A549 (cell line): ENCODE measurements around the gene RNU1-1. TPM values are rescaled to one million over a fixed set of nuclear protein-coding genes. Genes with fewer than 3 reads are reported as not detected.
"Not testable (repeated sequence)": the region's sequence is repeated elsewhere in the genome, so short reads cannot be mapped to it uniquely, and the experiment has no call there.

ENCODE experiments used
- ATAC-seq, 2 experiments: fragments of 200-7000 bp in 1 of 2; fragments of >200 bp in 1 of 2; cut with Nextera tagmentation in 1 of 2; cut with Tn5 transposase in 1 of 2; 3 replicates each; pipeline versions ENCODE4 v1.8.0 to v1.9.1; 2018 to 2020; ENCODE audit warnings: mild to moderate bottlenecking in 1 of 2, moderate library complexity in 1 of 2
- CTCF ChIA-PET: fragments of 300-600 bp; sonication (Branson Sonifier 250); formaldehyde crosslinking; extraction: SDS; loops from one replicate; lab custom pipeline; 2021; ENCODE audit warnings: antibody characterized with exemption, inconsistent platforms; lab: Yijun Ruan, JAX
- POLR2A ChIA-PET: fragments of 350-600 bp; formaldehyde crosslinking; extraction: SDS; loops from one replicate; lab custom pipeline; 2021; ENCODE audit warnings: antibody characterized with exemption, inconsistent platforms; lab: Yijun Ruan, JAX
- DNase-seq, 2 experiments: peaks; one replicate each; pipeline versions ENCODE4 v3.0.0 to v3.0.0-alpha.2; 2011 to 2016; ENCODE audit warnings: low read depth in 1 of 2, low spot score in 1 of 2
- FAIRE-seq: peaks from 2 replicates; lab custom pipeline; 2011; peaks lifted over from hg19 to GRCh38; lab: Jason Lieb, UNC
- H3K27ac ChIP-seq, 2 experiments: fragments of >200 bp; sonication (Bioruptor Twin); formaldehyde crosslinking; 3 replicates each; pipeline ENCODE4 v1.5.1; 2016 to 2017
- H3K4me1 ChIP-seq: fragments of >200 bp; sonication (Bioruptor Twin); formaldehyde crosslinking; 3 replicates; pipeline ENCODE4 v1.6.1; 2016
- H3K4me2 ChIP-seq: fragments of >200 bp; sonication (Bioruptor Twin); formaldehyde crosslinking; 3 replicates; pipeline ENCODE4 v1.6.1; 2016
- H3K4me3 ChIP-seq: fragments of >200 bp; sonication (Bioruptor Twin); formaldehyde crosslinking; 3 replicates; pipeline ENCODE4 v1.5.1; 2016
- H3K9me3 ChIP-seq: fragments of >200 bp; sonication (Bioruptor Twin); formaldehyde crosslinking; 3 replicates; pipeline ENCODE4 v1.6.1; 2016
- CBX2 ChIP-seq: fragments of 200-600 bp; sonication (generic); IDR thresholded peaks from 2 replicates; pipeline ENCODE4 v1.6.1; 2016; ENCODE audit warnings: low read depth, mild to moderate bottlenecking, borderline replicate concordance
- CHD2 ChIP-seq: fragments of 150-350 bp; IDR thresholded peaks from 2 replicates; pipeline ENCODE4 v1.6.1; 2014; ENCODE audit warnings: low read length; ENCODE audit not compliant: partially characterized antibody
- CHD4 ChIP-seq: fragments of 200-600 bp; sonication (generic); IDR thresholded peaks from 2 replicates; pipeline ENCODE4 v1.6.1; 2016; ENCODE audit warnings: antibody characterized with exemption, mild to moderate bottlenecking, borderline replicate concordance
- EHF ChIP-seq: fragments of 250-450 bp; sonication (Bioruptor Pico); IDR thresholded peaks from 2 replicates; pipeline ENCODE4 v1.5.0; 2020; ENCODE audit warnings: mild to moderate bottlenecking
- EHMT2 ChIP-seq: fragments of 200-600 bp; sonication (generic); IDR thresholded peaks from 2 replicates; pipeline ENCODE4 v1.6.1; 2016; ENCODE audit warnings: antibody characterized with exemption, low read depth, mild to moderate bottlenecking, moderate library complexity
- EP300 ChIP-seq, 2 experiments: fragments of >200 bp; sonication (Bioruptor Twin); formaldehyde crosslinking; IDR thresholded peaks; 2 replicates in 1 of 2; 3 replicates in 1 of 2; pipeline ENCODE4 v1.6.1; 2016 to 2017
- FOSB ChIP-seq: fragments of 250-450 bp; sonication (Bioruptor Pico); IDR thresholded peaks from 2 replicates; pipeline ENCODE4 v1.5.0; 2020; ENCODE audit warnings: mild to moderate bottlenecking, moderate library complexity
- FOXS1 ChIP-seq: fragments of 250-450 bp; sonication (Bioruptor Pico); IDR thresholded peaks from 2 replicates; pipeline ENCODE4 v1.5.0; 2020; ENCODE audit warnings: mild to moderate bottlenecking, moderate library complexity
- HDAC2 ChIP-seq: fragments of 200-600 bp; sonication (generic); IDR thresholded peaks from 2 replicates; pipeline ENCODE4 v1.6.1; 2016
- HOXB5 ChIP-seq: fragments of 250-450 bp; sonication (Bioruptor Pico); IDR thresholded peaks from 2 replicates; pipeline ENCODE4 v1.5.0; 2020; ENCODE audit warnings: mild to moderate bottlenecking, moderate library complexity
- JUNB ChIP-seq: fragments of >200 bp; sonication (Bioruptor Twin); formaldehyde crosslinking; IDR thresholded peaks from 2 replicates; pipeline ENCODE4 v1.6.1; 2016
- KDM1A ChIP-seq: fragments of 200-600 bp; sonication (generic); IDR thresholded peaks from 2 replicates; pipeline ENCODE4 v1.6.1; 2016; ENCODE audit warnings: low read depth, mild to moderate bottlenecking
- KDM5A ChIP-seq: fragments of 200-600 bp; sonication (generic); IDR thresholded peaks from 2 replicates; pipeline ENCODE4 v1.6.1; 2016; ENCODE audit warnings: antibody characterized with exemption, mild to moderate bottlenecking
- PHF8 ChIP-seq: fragments of 200-600 bp; sonication (generic); IDR thresholded peaks from 2 replicates; pipeline ENCODE4 v1.6.1; 2016; ENCODE audit warnings: low read depth, mild to moderate bottlenecking, antibody characterized with exemption, moderate library complexity, borderline replicate concordance
- POLR2A ChIP-seq: IDR thresholded peaks from 2 replicates; pipeline ENCODE4 v1.6.1; 2012; ENCODE audit warnings: mild to moderate bottlenecking, low read length
- RARB ChIP-seq: fragments of 250-450 bp; sonication (Bioruptor Pico); IDR thresholded peaks from 2 replicates; pipeline ENCODE4 v1.8.0; 2021; ENCODE audit warnings: mild to moderate bottlenecking, moderate library complexity
- SMC3 ChIP-seq: fragments of >200 bp; sonication (Bioruptor Twin); formaldehyde crosslinking; IDR thresholded peaks from 3 replicates; pipeline ENCODE4 v1.6.1; 2018; ENCODE audit warnings: inconsistent platforms
- TP53 ChIP-seq: fragments of 250-450 bp; sonication (Bioruptor Pico); IDR thresholded peaks from 2 replicates; pipeline ENCODE4 v1.5.0; 2021; ENCODE audit warnings: mild to moderate bottlenecking, moderate library complexity
- ZFP36 ChIP-seq: fragments of 450-650 bp; IDR thresholded peaks from 2 replicates; pipeline ENCODE4 v1.6.1; 2014; ENCODE audit warnings: borderline replicate concordance; ENCODE audit not compliant: partially characterized antibody
- WGBS: methylation state at CpG from one replicate; pipeline ENCODE4 v1.1.6; 2017; ENCODE audit errors: missing lambda C conversion rate; 5-methylcytosine and 5-hydroxymethylcytosine counted together
- polyA plus RNA-seq, 4 experiments: library from polyadenylated mRNA; depleted of rRNA in 3 of 4; stranded (reverse); fragments of >200 nt; fragmentation: RNase III in 1 of 4; extraction: RNeasy Plus Mini Kit Qiagen cat#74134 plus additional on column Dnase treatment in 1 of 4; gene quantifications; 2 replicates in 3 of 4; 3 replicates in 1 of 4; pipeline ENCODE4 v1.2.3, GENCODE V29; 2011 to 2017
- TF ChIP-seq, protein P1 (sequence below): fragments of 200-600 bp; sonication (generic); IDR thresholded peaks from 2 replicates; pipeline ENCODE4 v1.6.1; 2016; ENCODE audit warnings: antibody characterized with exemption, mild to moderate bottlenecking, moderate library complexity
- TF ChIP-seq, protein P2 (sequence below): fragments of 150-350 bp; IDR thresholded peaks from 2 replicates; pipeline ENCODE4 v1.6.1; 2014; ENCODE audit warnings: low read depth, mild to moderate bottlenecking, low read length
- TF ChIP-seq, protein P3 (sequence below): fragments of >200 bp; sonication (Bioruptor Twin); formaldehyde crosslinking; IDR thresholded peaks from 3 replicates; pipeline ENCODE4 v1.5.1; 2016
- TF ChIP-seq, protein P4 (sequence below): fragments of >200 bp; sonication (Bioruptor Twin); formaldehyde crosslinking; IDR thresholded peaks from 2 replicates; pipeline ENCODE4 v1.6.1; 2016
- TF ChIP-seq, protein P5 (sequence below): IDR thresholded peaks from 2 replicates; pipeline ENCODE4 v1.6.1; 2012
- TF ChIP-seq, protein P6 (sequence below): fragments of >200 bp; sonication (Bioruptor Twin); formaldehyde crosslinking; IDR thresholded peaks from 3 replicates; pipeline ENCODE4 v1.6.1; 2016
- TF ChIP-seq, protein P7 (sequence below): fragments of 250-450 bp; sonication (Bioruptor Pico); IDR thresholded peaks from 2 replicates; pipeline ENCODE4 v1.5.0; 2020; ENCODE audit warnings: low read depth, mild to moderate bottlenecking, moderate library complexity

RNU1-1 gene
- polyA plus RNA-seq, 2 of the 4 experiments (the other 2 are of a cell fraction) = 6.6 to 56.2 TPM

DNA sequence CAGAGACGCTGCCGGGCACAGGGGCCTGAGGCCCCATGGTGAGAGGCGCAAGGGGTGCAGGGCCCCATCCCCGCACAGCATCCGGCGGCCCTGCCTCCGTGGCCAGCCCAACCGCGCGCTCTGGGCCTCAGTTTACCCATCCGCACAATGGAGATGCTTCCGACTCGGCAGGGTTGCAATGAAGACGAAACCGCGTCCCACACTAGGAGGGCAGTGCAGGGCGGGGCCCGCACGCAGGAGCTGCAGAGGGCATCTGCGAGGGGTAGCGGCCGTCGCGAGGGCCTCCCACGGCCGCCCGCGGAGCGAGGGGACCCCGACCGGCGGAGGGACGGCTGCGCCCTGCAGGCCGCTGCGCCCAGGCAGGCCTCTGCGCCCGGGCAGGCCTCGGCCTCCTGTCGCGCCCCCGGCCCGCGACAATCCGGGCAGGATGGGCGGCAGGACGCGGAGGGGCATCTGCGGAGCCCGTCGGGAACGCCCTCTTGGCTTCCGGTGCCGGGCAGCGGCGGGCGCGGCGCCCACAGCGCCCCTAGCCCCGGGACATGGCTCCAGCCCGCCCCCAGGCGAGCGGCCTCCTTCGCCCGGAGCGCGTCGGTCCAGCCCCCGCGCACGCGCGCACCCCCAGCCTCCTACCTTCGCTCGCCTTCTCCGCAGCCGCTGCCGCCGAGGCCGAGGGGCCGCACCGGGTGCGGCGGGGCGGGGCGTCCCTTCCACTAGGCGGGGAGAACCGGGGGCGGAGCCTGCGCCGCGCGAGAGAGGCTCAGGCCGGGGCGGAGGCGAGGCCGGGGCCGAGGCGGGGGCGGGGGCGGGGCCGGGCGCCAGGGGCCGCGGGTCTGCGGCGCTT lies 15.3 kb downstream of the RNU1-1 start (continued):
- TF ChIP-seq, protein P1, sequence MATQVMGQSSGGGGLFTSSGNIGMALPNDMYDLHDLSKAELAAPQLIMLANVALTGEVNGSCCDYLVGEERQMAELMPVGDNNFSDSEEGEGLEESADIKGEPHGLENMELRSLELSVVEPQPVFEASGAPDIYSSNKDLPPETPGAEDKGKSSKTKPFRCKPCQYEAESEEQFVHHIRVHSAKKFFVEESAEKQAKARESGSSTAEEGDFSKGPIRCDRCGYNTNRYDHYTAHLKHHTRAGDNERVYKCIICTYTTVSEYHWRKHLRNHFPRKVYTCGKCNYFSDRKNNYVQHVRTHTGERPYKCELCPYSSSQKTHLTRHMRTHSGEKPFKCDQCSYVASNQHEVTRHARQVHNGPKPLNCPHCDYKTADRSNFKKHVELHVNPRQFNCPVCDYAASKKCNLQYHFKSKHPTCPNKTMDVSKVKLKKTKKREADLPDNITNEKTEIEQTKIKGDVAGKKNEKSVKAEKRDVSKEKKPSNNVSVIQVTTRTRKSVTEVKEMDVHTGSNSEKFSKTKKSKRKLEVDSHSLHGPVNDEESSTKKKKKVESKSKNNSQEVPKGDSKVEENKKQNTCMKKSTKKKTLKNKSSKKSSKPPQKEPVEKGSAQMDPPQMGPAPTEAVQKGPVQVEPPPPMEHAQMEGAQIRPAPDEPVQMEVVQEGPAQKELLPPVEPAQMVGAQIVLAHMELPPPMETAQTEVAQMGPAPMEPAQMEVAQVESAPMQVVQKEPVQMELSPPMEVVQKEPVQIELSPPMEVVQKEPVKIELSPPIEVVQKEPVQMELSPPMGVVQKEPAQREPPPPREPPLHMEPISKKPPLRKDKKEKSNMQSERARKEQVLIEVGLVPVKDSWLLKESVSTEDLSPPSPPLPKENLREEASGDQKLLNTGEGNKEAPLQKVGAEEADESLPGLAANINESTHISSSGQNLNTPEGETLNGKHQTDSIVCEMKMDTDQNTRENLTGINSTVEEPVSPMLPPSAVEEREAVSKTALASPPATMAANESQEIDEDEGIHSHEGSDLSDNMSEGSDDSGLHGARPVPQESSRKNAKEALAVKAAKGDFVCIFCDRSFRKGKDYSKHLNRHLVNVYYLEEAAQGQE = no peak
- TF ChIP-seq, protein P2, sequence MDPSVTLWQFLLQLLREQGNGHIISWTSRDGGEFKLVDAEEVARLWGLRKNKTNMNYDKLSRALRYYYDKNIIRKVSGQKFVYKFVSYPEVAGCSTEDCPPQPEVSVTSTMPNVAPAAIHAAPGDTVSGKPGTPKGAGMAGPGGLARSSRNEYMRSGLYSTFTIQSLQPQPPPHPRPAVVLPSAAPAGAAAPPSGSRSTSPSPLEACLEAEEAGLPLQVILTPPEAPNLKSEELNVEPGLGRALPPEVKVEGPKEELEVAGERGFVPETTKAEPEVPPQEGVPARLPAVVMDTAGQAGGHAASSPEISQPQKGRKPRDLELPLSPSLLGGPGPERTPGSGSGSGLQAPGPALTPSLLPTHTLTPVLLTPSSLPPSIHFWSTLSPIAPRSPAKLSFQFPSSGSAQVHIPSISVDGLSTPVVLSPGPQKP = no peak
- TF ChIP-seq HOXB5 (no peak), EHMT2 (no peak), EP300 (IDR thresholded peaks at IDR 0.05) (no peak), ZFP36 (no peak), PHF8 (no peak; the same call in 1 of the 2 replicates), KDM1A (peak; percentile 70; the same call in 1 of the 2 replicates), POLR2A (peak; percentile 8; the same call in 1 of the 2 replicates), FOXS1 (CRISPR knock-in tag) (no peak), JUNB (no peak), KDM5A (no peak), EHF (CRISPR knock-in tag) (no peak), CHD4 (no peak), RARB (no peak), TP53 (CRISPR knock-in tag) (no peak), HDAC2 (no peak), CBX2 (no peak), CHD2 (no peak), FOSB (CRISPR knock-in tag) (no peak), SMC3 (no peak)
- TF ChIP-seq, protein P3, sequence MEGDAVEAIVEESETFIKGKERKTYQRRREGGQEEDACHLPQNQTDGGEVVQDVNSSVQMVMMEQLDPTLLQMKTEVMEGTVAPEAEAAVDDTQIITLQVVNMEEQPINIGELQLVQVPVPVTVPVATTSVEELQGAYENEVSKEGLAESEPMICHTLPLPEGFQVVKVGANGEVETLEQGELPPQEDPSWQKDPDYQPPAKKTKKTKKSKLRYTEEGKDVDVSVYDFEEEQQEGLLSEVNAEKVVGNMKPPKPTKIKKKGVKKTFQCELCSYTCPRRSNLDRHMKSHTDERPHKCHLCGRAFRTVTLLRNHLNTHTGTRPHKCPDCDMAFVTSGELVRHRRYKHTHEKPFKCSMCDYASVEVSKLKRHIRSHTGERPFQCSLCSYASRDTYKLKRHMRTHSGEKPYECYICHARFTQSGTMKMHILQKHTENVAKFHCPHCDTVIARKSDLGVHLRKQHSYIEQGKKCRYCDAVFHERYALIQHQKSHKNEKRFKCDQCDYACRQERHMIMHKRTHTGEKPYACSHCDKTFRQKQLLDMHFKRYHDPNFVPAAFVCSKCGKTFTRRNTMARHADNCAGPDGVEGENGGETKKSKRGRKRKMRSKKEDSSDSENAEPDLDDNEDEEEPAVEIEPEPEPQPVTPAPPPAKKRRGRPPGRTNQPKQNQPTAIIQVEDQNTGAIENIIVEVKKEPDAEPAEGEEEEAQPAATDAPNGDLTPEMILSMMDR = no peak
- TF ChIP-seq, protein P4, sequence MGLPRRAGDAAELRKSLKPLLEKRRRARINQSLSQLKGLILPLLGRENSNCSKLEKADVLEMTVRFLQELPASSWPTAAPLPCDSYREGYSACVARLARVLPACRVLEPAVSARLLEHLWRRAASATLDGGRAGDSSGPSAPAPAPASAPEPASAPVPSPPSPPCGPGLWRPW = no peak
- TF ChIP-seq, protein P5, sequence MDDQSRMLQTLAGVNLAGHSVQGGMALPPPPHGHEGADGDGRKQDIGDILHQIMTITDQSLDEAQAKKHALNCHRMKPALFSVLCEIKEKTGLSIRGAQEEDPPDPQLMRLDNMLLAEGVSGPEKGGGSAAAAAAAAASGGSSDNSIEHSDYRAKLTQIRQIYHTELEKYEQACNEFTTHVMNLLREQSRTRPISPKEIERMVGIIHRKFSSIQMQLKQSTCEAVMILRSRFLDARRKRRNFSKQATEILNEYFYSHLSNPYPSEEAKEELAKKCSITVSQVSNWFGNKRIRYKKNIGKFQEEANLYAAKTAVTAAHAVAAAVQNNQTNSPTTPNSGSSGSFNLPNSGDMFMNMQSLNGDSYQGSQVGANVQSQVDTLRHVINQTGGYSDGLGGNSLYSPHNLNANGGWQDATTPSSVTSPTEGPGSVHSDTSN = no peak
- TF ChIP-seq, protein P6, sequence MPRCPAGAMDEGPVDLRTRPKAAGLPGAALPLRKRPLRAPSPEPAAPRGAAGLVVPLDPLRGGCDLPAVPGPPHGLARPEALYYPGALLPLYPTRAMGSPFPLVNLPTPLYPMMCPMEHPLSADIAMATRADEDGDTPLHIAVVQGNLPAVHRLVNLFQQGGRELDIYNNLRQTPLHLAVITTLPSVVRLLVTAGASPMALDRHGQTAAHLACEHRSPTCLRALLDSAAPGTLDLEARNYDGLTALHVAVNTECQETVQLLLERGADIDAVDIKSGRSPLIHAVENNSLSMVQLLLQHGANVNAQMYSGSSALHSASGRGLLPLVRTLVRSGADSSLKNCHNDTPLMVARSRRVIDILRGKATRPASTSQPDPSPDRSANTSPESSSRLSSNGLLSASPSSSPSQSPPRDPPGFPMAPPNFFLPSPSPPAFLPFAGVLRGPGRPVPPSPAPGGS = 0 out of 3 replicates have a peak, but pooled peaks have one; percentile 21
- TF ChIP-seq, protein P7, sequence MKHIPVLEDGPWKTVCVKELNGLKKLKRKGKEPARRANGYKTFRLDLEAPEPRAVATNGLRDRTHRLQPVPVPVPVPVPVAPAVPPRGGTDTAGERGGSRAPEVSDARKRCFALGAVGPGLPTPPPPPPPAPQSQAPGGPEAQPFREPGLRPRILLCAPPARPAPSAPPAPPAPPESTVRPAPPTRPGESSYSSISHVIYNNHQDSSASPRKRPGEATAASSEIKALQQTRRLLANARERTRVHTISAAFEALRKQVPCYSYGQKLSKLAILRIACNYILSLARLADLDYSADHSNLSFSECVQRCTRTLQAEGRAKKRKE = no peak

DNA sequence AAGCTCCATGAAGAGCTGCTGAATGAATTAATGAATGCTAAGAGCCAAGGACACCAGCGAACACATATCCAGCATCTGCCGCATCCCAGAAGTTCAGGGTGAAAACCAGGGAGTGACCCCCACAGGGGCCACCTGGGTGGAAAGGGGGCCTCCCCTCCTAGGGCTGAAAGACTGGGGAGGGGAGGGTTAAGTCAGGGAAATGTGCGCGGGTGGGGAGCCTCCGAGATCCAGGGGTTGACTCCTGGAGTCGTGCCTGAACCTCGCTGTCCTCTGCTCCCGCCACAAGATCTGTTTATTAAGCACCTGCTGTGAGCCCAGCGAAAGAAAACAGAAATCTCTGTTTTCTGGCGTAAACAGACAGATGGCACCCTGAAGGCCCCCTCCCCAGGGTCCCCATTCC lies 16.0 kb downstream of the RNU1-1 start:
- Histone ChIP-seq H3K27ac (peak overlapping the region; percentile 91 to 95; a peak in 5 of 6 replicates), H3K4me2 (peak overlapping the region; percentile 85), H3K4me3 (peak overlapping the region; percentile 81)
- POLR2A ChIA-PET, H3K9me3 ChIP-seq, DNase-seq, H3K4me1 ChIP-seq, ATAC-seq, FAIRE-seq: not testable (repeated sequence)
- 54% methylated on average over 8 of the region's 10 CpGs for WGBS
- CTCF ChIA-PET = interaction anchor here (1.3 kb wide), 1 partner anchor 135 kb away, joined by 5 read pairs; no protein-coding TSS in a partner anchor
